Progenitor cell of endocrine pancreas (in vitro differentiated cells): Measurements from ENCODE around the gene ENHO. TPM values are rescaled to one million over a fixed set of nuclear protein-coding genes. Genes with fewer than 3 reads are reported as not detected.

Experiments used
- DNase-seq: peaks from one replicate; pipeline ENCODE4 v3.0.0; 2021; ENCODE audit warnings: low spot score; ENCODE audit not compliant: unreplicated experiment
- H3K27ac Mint-ChIP-seq: 2 replicates; pipeline ENCODE4 v1.8.0; 2021; ENCODE audit warnings: mild to moderate bottlenecking, moderate library complexity, mixed read lengths
- H3K27me3 Mint-ChIP-seq: 2 replicates; pipeline ENCODE4 v1.8.0; 2021; ENCODE audit warnings: mixed read lengths
- H3K36me3 Mint-ChIP-seq: 2 replicates; pipeline ENCODE4 v1.8.0; 2022; ENCODE audit warnings: mixed read lengths; ENCODE audit not compliant: insufficient read depth
- H3K4me1 Mint-ChIP-seq: 2 replicates; pipeline ENCODE4 v1.8.0; 2021; ENCODE audit warnings: low read depth, mixed read lengths
- H3K4me3 Mint-ChIP-seq: 2 replicates; pipeline ENCODE4 v1.8.0; 2021; ENCODE audit warnings: low read depth, mild to moderate bottlenecking, moderate library complexity, mixed read lengths
- H3K9me3 Mint-ChIP-seq: 2 replicates; pipeline ENCODE4 v1.8.0; 2021; ENCODE audit warnings: low read depth, mixed read lengths
- CTCF ChIP-seq: fragments of 200-600 bp; sonication (generic); IDR thresholded peaks from one replicate; pipeline ENCODE4 v1.5.0; 2021; ENCODE audit warnings: antibody characterized with exemption, mild to moderate bottlenecking; ENCODE audit not compliant: unreplicated experiment
- total RNA-seq: library from RNA; stranded (reverse); gene quantifications from 2 replicates; pipeline ENCODE4 v1.2.1, GENCODE V29; 2021

Gene ENHO
- total RNA-seq, 1 donor from 2014 or later = 4.0 TPM

DNA sequence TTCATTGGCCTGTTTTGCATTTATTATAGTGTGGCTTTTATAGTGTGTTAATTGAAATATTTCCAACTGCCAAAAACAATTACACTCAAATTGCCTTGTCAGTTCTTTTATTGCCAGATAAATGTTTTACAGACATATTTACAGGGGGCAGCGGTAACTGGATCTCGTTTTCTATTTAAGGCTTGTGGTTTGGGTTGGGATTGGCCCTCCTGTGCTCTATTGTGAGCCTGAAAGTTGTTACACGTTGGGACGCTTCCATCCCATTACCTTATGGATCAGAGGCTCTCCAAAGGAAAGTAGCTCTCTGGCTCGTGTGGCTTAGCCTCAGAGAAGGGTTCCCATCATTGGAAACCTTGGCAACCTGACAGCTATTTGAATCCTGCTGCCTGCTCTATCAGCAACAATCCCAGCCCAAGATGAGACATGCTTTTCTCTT, 43.3 kb downstream of the ENHO start:
- H3K9me3 Mint-ChIP-seq = peaks cover 4% of the 10 kb centered on the region
- no peak overlapping the region for H3K27ac Mint-ChIP-seq
- no peak overlapping the region for H3K4me3 Mint-ChIP-seq
- no peak for DNase-seq
- no peak for TF ChIP-seq CTCF
- H3K36me3 Mint-ChIP-seq = no peaks in the 10 kb centered on the region
- H3K4me1 Mint-ChIP-seq = no peaks in the 10 kb centered on the region
- H3K27me3 Mint-ChIP-seq = peaks cover 20% of the 10 kb centered on the region

- no peaks in the 10 kb centered on the region for H3K4me1 Mint-ChIP-seq
- TF ChIP-seq CTCF = no peak
- peaks cover 4% of the 10 kb centered on the region for H3K9me3 Mint-ChIP-seq
- H3K27ac Mint-ChIP-seq = no peak overlapping the region
- H3K4me3 Mint-ChIP-seq = no peak overlapping the region
- H3K27me3 Mint-ChIP-seq = peaks cover 20% of the 10 kb centered on the region
- DNase-seq = no peak
- no peaks in the 10 kb centered on the region for H3K36me3 Mint-ChIP-seq
Measured at GRCh38 chr9:34477541-34477940, 45.2 kb downstream of the ENHO start.

GRCh38 chr9:34475097-34475496, 47.7 kb downstream of the ENHO start:
- DNase-seq = no peak
- Mint-ChIP-seq H3K36me3 (no peaks in the 10 kb centered on the region), H3K27me3 (peaks cover 20% of the 10 kb centered on the region), H3K4me1 (no peaks in the 10 kb centered on the region), H3K4me3 (no peak overlapping the region), H3K9me3 (no peaks in the 10 kb centered on the region), H3K27ac (no peak overlapping the region)
- TF ChIP-seq CTCF = no peak

Other genes starting within 250 kb of the ENHO start
- gene KIF24, start 193.7 kb downstream of the ENHO start, total RNA-seq = 9.1 and 10.0 TPM in 2 replicates
- 21.1 TPM in 2 replicates for gene NUDT2, start 193.4 kb downstream of the ENHO start, total RNA-seq
- 8.8 and 9.2 TPM in 2 replicates for gene MYORG, start 146.1 kb downstream of the ENHO start, total RNA-seq
- 17.5 and 19.2 TPM in 2 replicates for gene FAM219A, start 64.4 kb downstream of the ENHO start, total RNA-seq
- gene DNAI1, start 64.2 kb downstream of the ENHO start, total RNA-seq = 1.2 and 3.5 TPM in 2 replicates
- gene CNTFR, start 66.7 kb upstream of the ENHO start, total RNA-seq = 2.3 and 2.7 TPM in 2 replicates
- 29.3 and 30.5 TPM in 2 replicates for gene RPP25L, start 89.1 kb upstream of the ENHO start, total RNA-seq
- gene DCTN3, start 97.5 kb upstream of the ENHO start, total RNA-seq = 101 and 102 TPM in 2 replicates
- 8.5 and 12.0 TPM in 2 replicates for gene ARID3C, start 106.1 kb upstream of the ENHO start, total RNA-seq
- 62.1 and 64.6 TPM in 2 replicates for gene SIGMAR1, start 114.8 kb upstream of the ENHO start, total RNA-seq
- gene GALT, start 123.7 kb upstream of the ENHO start, total RNA-seq = 82.5 and 85.6 TPM in 2 replicates
- 27.5 and 27.8 TPM in 2 replicates for gene IL11RA, start 129.2 kb upstream of the ENHO start, total RNA-seq
- gene CCL27, start 139.7 kb upstream of the ENHO start, total RNA-seq = 0.67 and 1.6 TPM in 2 replicates
- gene CCL19, start 168.3 kb upstream of the ENHO start, total RNA-seq = 0.53 TPM in 1 of 2 replicates, not detected in the other
- gene CCL21, start 187.1 kb upstream of the ENHO start, total RNA-seq = not detected in 2 replicates